Testis (tissue), 3 donors: ENCODE data around the gene ZBTB20. TPM values are rescaled to one million over a fixed set of nuclear protein-coding genes. Genes with fewer than 3 reads are reported as not detected.

Experiments
- DNase-seq: peaks from one replicate; pipeline ENCODE4 v3.0.0-alpha.2; 2019
- H3K27ac ChIP-seq, 2 donors: fragments of 200-600 bp; sonication (generic); one replicate each; pipeline ENCODE4 v1.5.1; 2019
- H3K27me3 ChIP-seq: fragments of 200-600 bp; sonication (generic); one replicate; pipeline ENCODE4 v1.5.1; 2019
- H3K36me3 ChIP-seq: fragments of 200-600 bp; sonication (generic); one replicate; pipeline ENCODE4 v1.5.1; 2017; ENCODE audit warnings: low read depth; ENCODE audit errors: missing control alignments
- H3K4me1 ChIP-seq: fragments of 200-600 bp; sonication (generic); one replicate; pipeline ENCODE4 v1.5.1; 2019
- H3K4me3 ChIP-seq, 2 donors: fragments of 200-600 bp; sonication (generic); one replicate each; pipeline ENCODE4 v1.5.1; 2017 to 2019
- H3K9me3 ChIP-seq: fragments of 200-600 bp; sonication (generic); one replicate; pipeline ENCODE4 v1.5.1; 2017
- CTCF ChIP-seq, 3 experiments: fragments of 450-650 bp in 2 of 3; fragments of 200-600 bp in 1 of 3; sonication (generic) in 1 of 3; IDR thresholded peaks; one replicate each; pipeline ENCODE4 v1.5.1; 2016 to 2019; ENCODE audit warnings: antibody characterized with exemption in 3 of 3, mild to moderate bottlenecking in 2 of 3, moderate library complexity in 1 of 3
- POLR2A ChIP-seq: fragments of 450-650 bp; IDR thresholded peaks from one replicate; pipeline ENCODE4 v1.6.1; 2017; ENCODE audit warnings: antibody characterized with exemption, mild to moderate bottlenecking, moderate library complexity
- WGBS, 2 donors: methylation state at CpG; one replicate each; pipeline ENCODE4 v1.1.5; 2018; 5-methylcytosine and 5-hydroxymethylcytosine counted together
- intact Hi-C: fragments of 100-400 bp; cut with DNase I; formaldehyde crosslinking; loops from one replicate; pipeline ENCODE4 v1.15.1; 2023; ENCODE audit warnings: low total_unique reads
- polyA plus RNA-seq: library from polyadenylated mRNA; stranded (reverse); fragments of 350-450 nt; fragmentation: Illumina TruSeq; extraction: RNeasy Lipid Tissue Mini Kit (QIAGEN cat#74804); gene quantifications from one replicate; pipeline ENCODE4 v1.2.3, GENCODE V29; 2014; ENCODE audit warnings: low read depth, low replicate concordance; ENCODE audit not compliant: insufficient read depth
- total RNA-seq, 2 donors: library from RNA; depleted of rRNA; stranded (reverse); fragments of >200 nt; gene quantifications; one replicate each; pipeline ENCODE4 v1.2.3, GENCODE V29; 2016

The ZBTB20 gene
- total and polyA plus RNA-seq, 3 donors from 2014 or later: 36.8 to 179 (median 126) TPM

- Histone ChIP-seq H3K27me3 (no peaks in the 10 kb centered on the region), H3K4me3 (no peak overlapping the region), H3K36me3 (no peaks in the 10 kb centered on the region), H3K4me1 (no peaks in the 10 kb centered on the region), H3K9me3 (no peaks in the 10 kb centered on the region), H3K27ac (no peak overlapping the region)
- TF ChIP-seq POLR2A (no peak), CTCF (IDR thresholded peaks at IDR 0.05) (no peak)
- DNase-seq: no peak
- intact Hi-C loops: no loop called here
- WGBS, 2 donors: 93 to 94% methylated on average over 1 of the region's 1 CpG
Observed at GRCh38 chr3:114694251-114694650, 452.8 kb downstream of the ZBTB20 start.

GRCh38 chr3:114691871-114692270 lies 455.2 kb downstream of the ZBTB20 start:
- 57 to 59% methylated on average over 3 of the region's 3 CpGs for WGBS, 2 donors
- no peaks in the 10 kb centered on the region for H3K27me3 ChIP-seq
- no peak overlapping the region for H3K27ac ChIP-seq
- intact Hi-C loops: no loop called here
- H3K4me1 ChIP-seq: no peaks in the 10 kb centered on the region
- TF ChIP-seq POLR2A (no peak), CTCF (IDR thresholded peaks at IDR 0.05) (no peak)
- H3K36me3 ChIP-seq: no peaks in the 10 kb centered on the region
- H3K9me3 ChIP-seq: no peaks in the 10 kb centered on the region
- no peak overlapping the region for H3K4me3 ChIP-seq
- no peak for DNase-seq

- WGBS, 2 donors: 96% methylated on average over 1 of the region's 1 CpG
- H3K27ac ChIP-seq: no peak overlapping the region
- no peaks in the 10 kb centered on the region for H3K4me1 ChIP-seq
- no peaks in the 10 kb centered on the region for H3K27me3 ChIP-seq
- no peaks in the 10 kb centered on the region for H3K36me3 ChIP-seq
- intact Hi-C loops: no loop called here
- no peak overlapping the region for H3K4me3 ChIP-seq
- no peak for TF ChIP-seq CTCF (IDR thresholded peaks at IDR 0.05)
- TF ChIP-seq POLR2A: no peak
- no peak for DNase-seq
- no peaks in the 10 kb centered on the region for H3K9me3 ChIP-seq
Observed at GRCh38 chr3:114690911-114691310, 456.2 kb downstream of the ZBTB20 start.

GRCh38 chr3:114687151-114687550 lies 459.9 kb downstream of the ZBTB20 start:
- Histone ChIP-seq H3K4me1 (no peaks in the 10 kb centered on the region), H3K27me3 (no peaks in the 10 kb centered on the region), H3K9me3 (no peaks in the 10 kb centered on the region), H3K4me3 (no peak overlapping the region), H3K27ac (no peak overlapping the region), H3K36me3 (no peaks in the 10 kb centered on the region)
- WGBS, 2 donors: 68 to 71% methylated on average over 3 of the region's 3 CpGs
- intact Hi-C loops: no loop called here
- TF ChIP-seq CTCF (IDR thresholded peaks at IDR 0.05) (no peak), POLR2A (no peak)
- no peak for DNase-seq

- Histone ChIP-seq H3K4me3 (no peak overlapping the region), H3K27me3 (no peaks in the 10 kb centered on the region), H3K9me3 (no peaks in the 10 kb centered on the region), H3K36me3 (no peaks in the 10 kb centered on the region), H3K4me1 (no peaks in the 10 kb centered on the region), H3K27ac (no peak overlapping the region)
- intact Hi-C loops: no loop called here
- 56 to 64% methylated on average over 4 of the region's 4 CpGs for WGBS, 2 donors
- TF ChIP-seq POLR2A: no peak
- no peak for DNase-seq
Observed at GRCh38 chr3:114686621-114687020, 460.5 kb downstream of the ZBTB20 start.
